Neural cell (in vitro differentiated cells): Measurements from ENCODE around the gene ERC2. TPM values are rescaled to one million over a fixed set of nuclear protein-coding genes. Genes with fewer than 3 reads are reported as not detected.
"Not testable (repeated sequence)": the region's sequence is repeated elsewhere in the genome, so short reads cannot be mapped to it uniquely, and the experiment has no call there.

Experiments
- H2AFZ ChIP-seq: fragments of 200-600, 300-800 bp; sonication (generic), shearing (Covaris generic); 2 replicates; pipeline ENCODE4 v1.6.0; 2014; ENCODE audit warnings: low read depth, mild to moderate bottlenecking, antibody characterized with exemption, low read length, moderate library complexity
- H3F3A ChIP-seq: fragments of 200-600 bp; shearing (Covaris generic); 2 replicates; pipeline ENCODE4 v1.6.1; 2016; ENCODE audit warnings: mild to moderate bottlenecking, moderate library complexity, mixed read lengths, antibody characterized with exemption, low read length; ENCODE audit not compliant: insufficient read depth, poor library complexity, severe bottlenecking
- H3K27ac ChIP-seq: fragments of 200-600, 300-800 bp; sonication (generic), shearing (Covaris generic); 2 replicates; pipeline ENCODE4 v1.5.1; 2014; ENCODE audit warnings: mild to moderate bottlenecking, low read length, moderate library complexity
- H3K27me3 ChIP-seq: fragments of 300-800, 200-600 bp; sonication (generic), shearing (Covaris generic); 2 replicates; pipeline ENCODE4 v1.6.0; 2014; ENCODE audit warnings: mild to moderate bottlenecking, low read depth, low read length, moderate library complexity; ENCODE audit not compliant: insufficient read depth
- H3K36me3 ChIP-seq: fragments of 300-800, 200-600 bp; sonication (generic), shearing (Covaris generic); 2 replicates; pipeline ENCODE4 v1.5.1; 2014; ENCODE audit warnings: mild to moderate bottlenecking, antibody characterized with exemption, low read length, moderate library complexity; ENCODE audit not compliant: insufficient read depth
- H3K4me2 ChIP-seq: fragments of 300-800, 200-600 bp; sonication (generic), shearing (Covaris generic); 2 replicates; pipeline ENCODE4 v1.6.0; 2014; ENCODE audit warnings: mild to moderate bottlenecking, low read length
- H3K4me3 ChIP-seq: fragments of 300-800, 200-600 bp; sonication (generic), shearing (Covaris generic); 2 replicates; pipeline ENCODE4 v1.5.1; 2014; ENCODE audit warnings: mild to moderate bottlenecking, low read length, moderate library complexity
- H3K79me2 ChIP-seq: fragments of 200-600 bp; shearing (Covaris generic); replicated peaks from 2 replicates; pipeline ENCODE4 v1.6.0; 2014; ENCODE audit warnings: mild to moderate bottlenecking, low read length, moderate library complexity; ENCODE audit not compliant: insufficient read depth
- H3K9ac ChIP-seq: fragments of 300-800, 200-600 bp; sonication (generic), shearing (Covaris generic); 2 replicates; pipeline ENCODE4 v1.6.1; 2016; ENCODE audit warnings: mild to moderate bottlenecking, low read length, mixed read lengths
- H3K9me2 ChIP-seq: fragments of 200-600 bp; shearing (Covaris generic); 2 replicates; pipeline ENCODE4 v1.6.1; 2016; ENCODE audit warnings: mild to moderate bottlenecking, low read length, mixed read lengths; ENCODE audit not compliant: insufficient read depth
- H3K9me3 ChIP-seq: fragments of 200-600, 300-800 bp; sonication (generic), shearing (Covaris generic); 2 replicates; pipeline ENCODE4 v1.6.1; 2016; ENCODE audit warnings: mild to moderate bottlenecking, mixed run types, low read length, moderate library complexity, mixed read lengths
- H4K20me1 ChIP-seq: fragments of 200-600 bp; shearing (Covaris generic); 2 replicates; pipeline ENCODE4 v1.6.1; 2016; ENCODE audit warnings: mild to moderate bottlenecking, mixed run types; ENCODE audit not compliant: insufficient read depth
- EP300 ChIP-seq: fragments of 450-650 bp; conservative IDR thresholded peaks from 2 replicates; pipeline ENCODE4 v1.6.1; 2014; ENCODE audit warnings: antibody characterized with exemption, mild to moderate bottlenecking, moderate library complexity; ENCODE audit not compliant: poor library complexity, severe bottlenecking
- EZH2 ChIP-seq: fragments of 200-600, 300-800 bp; shearing (Covaris generic), sonication (generic); IDR thresholded peaks from 2 replicates; pipeline ENCODE4 v1.6.1; 2014; ENCODE audit warnings: antibody characterized with exemption, low read length, borderline replicate concordance, mild to moderate bottlenecking; ENCODE audit not compliant: insufficient read depth, poor library complexity, severe bottlenecking
- MXI1 ChIP-seq: fragments of 450-650 bp; conservative IDR thresholded peaks from 2 replicates; pipeline ENCODE4 v1.6.1; 2014; ENCODE audit warnings: antibody characterized with exemption, mild to moderate bottlenecking; ENCODE audit not compliant: poor library complexity, severe bottlenecking
- POLR2AphosphoS5 ChIP-seq: IDR thresholded peaks from 2 replicates; pipeline ENCODE4 v1.6.1; 2012
- RAD21 ChIP-seq: fragments of 450-650 bp; conservative IDR thresholded peaks from 2 replicates; pipeline ENCODE4 v1.6.1; 2014; ENCODE audit warnings: antibody characterized with exemption, mild to moderate bottlenecking, moderate library complexity
- SMC3 ChIP-seq: fragments of 450-650 bp; conservative IDR thresholded peaks from 2 replicates; pipeline ENCODE4 v1.6.1; 2014; ENCODE audit warnings: antibody characterized with exemption, mild to moderate bottlenecking, moderate library complexity; ENCODE audit not compliant: poor library complexity
- TAF1 ChIP-seq: IDR thresholded peaks from 2 replicates; pipeline ENCODE4 v1.6.1; 2012; ENCODE audit warnings: low read depth
- polyA plus RNA-seq: library from polyadenylated mRNA; depleted of rRNA; stranded (reverse); fragments of >200 nt; gene quantifications from 2 replicates; pipeline ENCODE4 v1.2.3, GENCODE V29; 2014
- TF ChIP-seq, protein P1 (sequence below): fragments of 450-650 bp; IDR thresholded peaks from 2 replicates; pipeline ENCODE4 v1.5.1; 2014; ENCODE audit warnings: antibody characterized with exemption, mild to moderate bottlenecking, moderate library complexity; ENCODE audit not compliant: poor library complexity, severe bottlenecking
- TF ChIP-seq, protein P2 (sequence below): IDR thresholded peaks from 2 replicates; pipeline ENCODE4 v1.6.1; 2012; ENCODE audit warnings: borderline replicate concordance

The ERC2 gene
- polyA plus RNA-seq, 1 donor from 2014 or later, result 60.4 TPM

DNA sequence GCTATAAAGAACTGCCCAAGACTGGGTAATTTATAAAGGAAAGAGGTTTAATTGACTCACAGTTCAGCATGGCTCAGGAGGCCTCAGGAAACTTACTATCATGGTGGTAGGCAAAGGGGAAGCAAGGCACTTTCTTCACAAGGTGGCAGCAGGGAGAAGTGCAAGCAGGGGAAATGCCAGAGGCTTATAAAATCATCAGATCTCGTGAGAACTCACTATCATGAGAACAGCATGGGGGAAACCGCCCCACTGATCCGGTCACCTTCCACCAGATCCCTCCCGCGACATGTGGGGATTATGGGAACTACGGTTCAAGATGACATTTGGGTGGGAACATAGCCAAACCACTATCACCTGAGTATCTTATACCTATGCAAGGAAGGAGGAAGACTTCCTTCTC is 963.2 kb downstream of the ERC2 start:
- not testable (repeated sequence) for H3K36me3 ChIP-seq, H3K79me2 ChIP-seq, H3K9me3 ChIP-seq, H3F3A ChIP-seq, H3K9ac ChIP-seq, H3K4me3 ChIP-seq, H3K4me2 ChIP-seq, H3K9me2 ChIP-seq, H4K20me1 ChIP-seq, H2AFZ ChIP-seq, H3K27ac ChIP-seq, H3K27me3 ChIP-seq
- peak; percentile 26 for TF ChIP-seq SMC3
- peak; percentile 35 for TF ChIP-seq RAD21
- TF ChIP-seq, protein P1, sequence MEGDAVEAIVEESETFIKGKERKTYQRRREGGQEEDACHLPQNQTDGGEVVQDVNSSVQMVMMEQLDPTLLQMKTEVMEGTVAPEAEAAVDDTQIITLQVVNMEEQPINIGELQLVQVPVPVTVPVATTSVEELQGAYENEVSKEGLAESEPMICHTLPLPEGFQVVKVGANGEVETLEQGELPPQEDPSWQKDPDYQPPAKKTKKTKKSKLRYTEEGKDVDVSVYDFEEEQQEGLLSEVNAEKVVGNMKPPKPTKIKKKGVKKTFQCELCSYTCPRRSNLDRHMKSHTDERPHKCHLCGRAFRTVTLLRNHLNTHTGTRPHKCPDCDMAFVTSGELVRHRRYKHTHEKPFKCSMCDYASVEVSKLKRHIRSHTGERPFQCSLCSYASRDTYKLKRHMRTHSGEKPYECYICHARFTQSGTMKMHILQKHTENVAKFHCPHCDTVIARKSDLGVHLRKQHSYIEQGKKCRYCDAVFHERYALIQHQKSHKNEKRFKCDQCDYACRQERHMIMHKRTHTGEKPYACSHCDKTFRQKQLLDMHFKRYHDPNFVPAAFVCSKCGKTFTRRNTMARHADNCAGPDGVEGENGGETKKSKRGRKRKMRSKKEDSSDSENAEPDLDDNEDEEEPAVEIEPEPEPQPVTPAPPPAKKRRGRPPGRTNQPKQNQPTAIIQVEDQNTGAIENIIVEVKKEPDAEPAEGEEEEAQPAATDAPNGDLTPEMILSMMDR, result peak; percentile 34

DNA sequence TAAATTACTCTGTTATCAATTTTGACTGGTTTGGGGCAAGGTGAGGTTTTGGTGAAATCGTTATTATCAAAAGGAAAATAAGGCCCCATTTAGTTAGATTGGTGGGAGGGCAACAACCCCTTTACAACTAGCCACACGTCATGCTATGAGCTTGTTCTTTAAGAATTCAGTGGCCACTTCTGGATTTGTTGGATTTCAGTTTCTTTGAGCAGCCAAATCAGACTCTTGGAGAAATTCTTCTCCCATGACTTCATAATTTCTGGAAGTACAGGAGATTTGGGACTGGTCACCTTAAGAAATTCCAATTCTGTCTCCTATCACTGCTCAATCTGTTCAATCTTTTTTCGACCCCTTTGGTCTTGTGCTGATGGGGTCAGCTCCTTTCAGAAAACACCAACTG is 966.4 kb downstream of the ERC2 start:
- Histone ChIP-seq H3K9ac (no peak overlapping the region), H3K79me2 (no peaks in the 10 kb centered on the region), H3K36me3 (peaks cover 4% of the 10 kb centered on the region), H3K4me3 (no peak overlapping the region), H2AFZ (no peak overlapping the region), H3K9me2 (no peaks in the 10 kb centered on the region), H3F3A (no peaks in the 10 kb centered on the region), H4K20me1 (no peaks in the 10 kb centered on the region), H3K27me3 (no peaks in the 10 kb centered on the region), H3K4me2 (no peak overlapping the region), H3K9me3 (no peaks in the 10 kb centered on the region), H3K27ac (no peak overlapping the region)
- TF ChIP-seq SMC3, result no peak
- TF ChIP-seq, protein P1, result no peak
- TF ChIP-seq TAF1, result no peak
- TF ChIP-seq, protein P2, sequence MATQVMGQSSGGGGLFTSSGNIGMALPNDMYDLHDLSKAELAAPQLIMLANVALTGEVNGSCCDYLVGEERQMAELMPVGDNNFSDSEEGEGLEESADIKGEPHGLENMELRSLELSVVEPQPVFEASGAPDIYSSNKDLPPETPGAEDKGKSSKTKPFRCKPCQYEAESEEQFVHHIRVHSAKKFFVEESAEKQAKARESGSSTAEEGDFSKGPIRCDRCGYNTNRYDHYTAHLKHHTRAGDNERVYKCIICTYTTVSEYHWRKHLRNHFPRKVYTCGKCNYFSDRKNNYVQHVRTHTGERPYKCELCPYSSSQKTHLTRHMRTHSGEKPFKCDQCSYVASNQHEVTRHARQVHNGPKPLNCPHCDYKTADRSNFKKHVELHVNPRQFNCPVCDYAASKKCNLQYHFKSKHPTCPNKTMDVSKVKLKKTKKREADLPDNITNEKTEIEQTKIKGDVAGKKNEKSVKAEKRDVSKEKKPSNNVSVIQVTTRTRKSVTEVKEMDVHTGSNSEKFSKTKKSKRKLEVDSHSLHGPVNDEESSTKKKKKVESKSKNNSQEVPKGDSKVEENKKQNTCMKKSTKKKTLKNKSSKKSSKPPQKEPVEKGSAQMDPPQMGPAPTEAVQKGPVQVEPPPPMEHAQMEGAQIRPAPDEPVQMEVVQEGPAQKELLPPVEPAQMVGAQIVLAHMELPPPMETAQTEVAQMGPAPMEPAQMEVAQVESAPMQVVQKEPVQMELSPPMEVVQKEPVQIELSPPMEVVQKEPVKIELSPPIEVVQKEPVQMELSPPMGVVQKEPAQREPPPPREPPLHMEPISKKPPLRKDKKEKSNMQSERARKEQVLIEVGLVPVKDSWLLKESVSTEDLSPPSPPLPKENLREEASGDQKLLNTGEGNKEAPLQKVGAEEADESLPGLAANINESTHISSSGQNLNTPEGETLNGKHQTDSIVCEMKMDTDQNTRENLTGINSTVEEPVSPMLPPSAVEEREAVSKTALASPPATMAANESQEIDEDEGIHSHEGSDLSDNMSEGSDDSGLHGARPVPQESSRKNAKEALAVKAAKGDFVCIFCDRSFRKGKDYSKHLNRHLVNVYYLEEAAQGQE, result no peak
- no peak for TF ChIP-seq MXI1
- no peak for TF ChIP-seq RAD21
- no peak for TF ChIP-seq EZH2
- TF ChIP-seq EP300, result no peak
- no peak for TF ChIP-seq POLR2AphosphoS5
